Activated CD8-positive, alpha-beta memory T cell treated with anti-CD3 and anti-CD28 coated beads, Interleukin-2, amount 50 U/mL, for 24 hours (primary cell): ENCODE measurements around the gene C17orf107.

Source experiments
- DNase-seq: peaks from one replicate; pipeline ENCODE4 v3.0.0-alpha.2; 2020; ENCODE audit errors: extremely low read depth

C17orf107 gene

DNA sequence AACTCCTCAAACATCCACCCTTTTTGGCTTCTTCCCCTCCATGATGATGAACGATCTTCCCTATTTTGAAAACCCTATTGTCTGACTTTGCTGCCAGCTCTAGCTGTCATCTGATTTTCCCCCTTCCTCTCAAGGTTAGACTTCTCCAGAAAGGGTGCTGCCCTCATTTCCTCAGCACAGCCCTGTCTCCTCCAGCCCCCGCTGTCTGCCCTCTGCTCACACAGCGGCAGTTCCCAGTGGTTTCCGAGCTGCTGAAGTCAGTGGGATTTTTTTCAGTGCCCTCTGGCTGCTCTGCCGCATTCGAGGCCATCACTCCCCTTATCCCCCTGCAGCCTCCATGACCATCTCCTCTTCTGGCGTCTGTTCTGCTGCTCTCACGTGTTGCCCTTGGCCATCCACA is 26.6 kb upstream of the C17orf107 start:
- DNase-seq, result no peak

DNA sequence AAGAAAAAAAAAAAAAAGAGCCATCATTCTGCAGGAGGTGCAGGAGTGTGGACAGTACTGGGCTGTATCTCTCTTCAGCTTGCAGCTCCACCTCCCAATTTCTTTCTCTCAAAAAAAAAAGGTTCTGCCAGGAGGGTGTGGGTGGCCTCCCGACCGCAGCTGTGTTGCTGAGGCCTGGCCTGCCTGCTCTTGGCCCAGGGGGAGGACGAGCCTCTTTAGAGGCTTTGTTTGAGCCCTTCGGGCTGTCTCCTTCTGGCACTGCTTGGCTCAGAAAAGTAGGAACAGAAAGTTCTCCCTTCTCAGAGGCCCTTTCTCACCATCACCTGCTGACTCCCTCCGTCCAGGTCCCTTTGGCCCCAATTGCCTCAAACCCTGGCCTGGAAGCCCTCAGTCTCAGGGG is 22.2 kb upstream of the C17orf107 start:
- no peak for DNase-seq

DNA sequence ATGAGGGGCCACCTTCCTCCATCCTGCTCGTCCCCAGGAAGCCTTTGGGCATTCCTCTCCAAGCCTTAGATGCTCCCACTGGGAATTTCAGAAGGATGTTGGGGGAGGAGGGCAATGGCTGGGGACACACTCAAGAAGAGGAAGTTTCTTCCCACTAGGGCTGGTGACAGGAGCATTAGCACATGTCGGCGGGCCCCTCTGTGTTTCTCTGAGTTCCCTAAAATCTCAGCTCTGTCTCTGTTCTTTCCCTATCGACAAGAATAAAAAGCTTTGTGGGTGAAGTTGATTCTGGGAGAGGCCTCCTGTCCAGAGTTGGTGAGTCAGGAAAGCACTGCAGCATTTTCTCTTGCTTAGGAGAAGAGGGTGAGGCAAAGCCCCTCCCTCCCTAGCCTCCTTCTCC is 19.7 kb upstream of the C17orf107 start:
- DNase-seq, result no peak

DNA sequence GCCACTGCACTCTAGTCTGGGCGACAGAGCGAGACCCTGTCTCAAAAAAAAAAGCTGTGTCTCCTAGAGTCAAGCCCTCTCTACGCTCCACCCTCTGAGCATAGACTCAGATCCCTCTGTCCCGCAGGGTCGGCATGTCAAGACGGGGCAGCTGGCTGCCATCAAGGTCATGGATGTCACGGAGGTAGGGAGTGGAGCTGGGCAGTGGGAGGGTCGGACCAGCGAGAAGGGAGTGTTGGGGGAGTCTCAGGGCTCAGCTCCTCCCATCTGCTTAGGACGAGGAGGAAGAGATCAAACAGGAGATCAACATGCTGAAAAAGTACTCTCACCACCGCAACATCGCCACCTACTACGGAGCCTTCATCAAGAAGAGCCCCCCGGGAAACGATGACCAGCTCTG is 18.5 kb upstream of the C17orf107 start:
- no peak for DNase-seq

DNA sequence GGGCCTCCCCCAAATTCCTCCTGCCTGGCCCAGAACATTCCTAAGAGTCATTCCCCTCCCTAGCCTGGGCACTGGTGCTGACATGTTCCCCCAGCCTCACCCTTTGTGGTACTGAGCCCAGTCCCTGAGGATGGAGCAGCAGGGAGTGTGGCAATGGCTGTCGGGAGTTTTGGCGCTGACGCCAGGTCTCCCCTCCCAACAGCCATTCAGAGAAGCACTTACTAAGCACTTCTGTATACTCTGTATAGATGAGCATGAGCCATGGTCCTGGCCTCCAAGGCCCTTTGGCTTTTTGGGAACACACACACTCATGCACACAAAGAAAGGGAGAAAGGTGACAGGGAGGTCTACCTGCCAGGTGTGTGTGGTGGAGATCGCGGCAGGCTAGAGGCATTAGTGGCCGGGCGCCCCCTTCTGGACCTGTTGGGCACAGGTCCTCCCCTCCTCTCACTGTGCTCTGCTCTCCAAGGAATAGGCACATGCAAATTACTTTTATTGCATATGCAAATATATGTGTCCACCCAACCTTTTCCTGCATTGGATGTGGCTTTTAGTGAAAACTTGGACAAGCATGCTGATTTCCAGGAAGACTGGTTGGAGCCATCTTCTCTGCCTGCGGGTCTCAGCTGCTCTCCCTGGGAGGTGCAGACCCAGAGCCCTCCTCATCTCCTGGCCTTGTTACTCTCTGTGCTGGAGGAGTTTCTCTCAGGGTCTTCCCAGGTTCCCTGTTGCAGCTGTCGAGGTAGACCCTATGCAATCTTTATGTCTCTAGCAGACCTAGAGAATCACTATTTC is 17.4 kb upstream of the C17orf107 start:
- no peak for DNase-seq

DNA sequence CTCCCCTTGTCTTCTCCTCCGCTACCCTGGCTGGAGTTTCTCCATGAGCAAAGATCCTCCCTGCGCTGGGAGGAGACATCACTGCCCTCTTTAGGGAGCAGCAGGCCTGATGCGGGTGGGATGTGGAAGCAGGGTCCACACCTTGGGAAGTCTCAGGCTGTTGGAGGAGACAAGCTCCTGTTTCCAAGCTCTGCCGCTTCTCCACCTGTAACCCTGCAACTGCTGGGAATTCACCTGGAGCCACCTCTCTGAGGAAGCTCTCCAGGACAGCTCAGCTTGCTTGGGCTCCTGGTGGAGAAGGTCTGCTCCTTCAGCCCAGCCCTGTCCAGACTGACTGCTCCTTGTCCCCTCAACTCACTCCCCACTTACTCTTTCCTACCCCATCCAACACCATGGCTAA is 14.8 kb upstream of the C17orf107 start:
- DNase-seq, result no peak

DNA sequence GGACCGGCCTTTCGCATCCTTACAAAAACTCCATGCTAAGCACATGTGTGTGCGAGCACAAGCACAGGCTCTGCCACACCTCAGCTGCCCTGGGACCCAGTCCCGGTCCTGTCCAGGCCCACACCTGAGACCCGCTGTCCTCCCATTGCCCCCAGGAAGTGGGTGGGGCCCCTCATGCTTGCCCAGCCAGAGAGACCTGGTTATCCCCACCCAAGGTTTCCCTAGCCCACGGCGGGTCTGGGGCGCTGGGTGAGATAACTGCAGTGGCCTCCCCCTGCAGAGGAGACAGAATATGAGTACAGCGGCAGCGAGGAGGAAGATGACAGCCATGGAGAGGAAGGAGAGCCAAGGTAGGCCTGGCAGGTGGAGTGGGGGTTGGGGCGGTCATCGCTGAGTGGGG is 12.5 kb upstream of the C17orf107 start:
- no peak for DNase-seq

DNA sequence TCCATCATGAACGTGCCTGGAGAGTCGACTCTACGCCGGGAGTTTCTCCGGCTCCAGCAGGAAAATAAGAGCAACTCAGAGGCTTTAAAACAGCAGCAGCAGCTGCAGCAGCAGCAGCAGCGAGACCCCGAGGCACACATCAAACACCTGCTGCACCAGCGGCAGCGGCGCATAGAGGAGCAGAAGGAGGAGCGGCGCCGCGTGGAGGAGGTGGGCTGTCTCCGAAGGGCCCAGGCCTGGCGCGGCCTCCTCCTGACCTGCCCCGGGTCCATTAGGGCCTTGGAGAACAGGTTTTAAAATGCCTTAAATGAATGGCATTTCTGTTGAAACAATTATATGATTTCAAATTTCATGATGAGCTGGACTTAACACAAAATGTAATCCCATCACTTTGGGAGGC is 11.8 kb upstream of the C17orf107 start:
- DNase-seq, result no peak

DNA sequence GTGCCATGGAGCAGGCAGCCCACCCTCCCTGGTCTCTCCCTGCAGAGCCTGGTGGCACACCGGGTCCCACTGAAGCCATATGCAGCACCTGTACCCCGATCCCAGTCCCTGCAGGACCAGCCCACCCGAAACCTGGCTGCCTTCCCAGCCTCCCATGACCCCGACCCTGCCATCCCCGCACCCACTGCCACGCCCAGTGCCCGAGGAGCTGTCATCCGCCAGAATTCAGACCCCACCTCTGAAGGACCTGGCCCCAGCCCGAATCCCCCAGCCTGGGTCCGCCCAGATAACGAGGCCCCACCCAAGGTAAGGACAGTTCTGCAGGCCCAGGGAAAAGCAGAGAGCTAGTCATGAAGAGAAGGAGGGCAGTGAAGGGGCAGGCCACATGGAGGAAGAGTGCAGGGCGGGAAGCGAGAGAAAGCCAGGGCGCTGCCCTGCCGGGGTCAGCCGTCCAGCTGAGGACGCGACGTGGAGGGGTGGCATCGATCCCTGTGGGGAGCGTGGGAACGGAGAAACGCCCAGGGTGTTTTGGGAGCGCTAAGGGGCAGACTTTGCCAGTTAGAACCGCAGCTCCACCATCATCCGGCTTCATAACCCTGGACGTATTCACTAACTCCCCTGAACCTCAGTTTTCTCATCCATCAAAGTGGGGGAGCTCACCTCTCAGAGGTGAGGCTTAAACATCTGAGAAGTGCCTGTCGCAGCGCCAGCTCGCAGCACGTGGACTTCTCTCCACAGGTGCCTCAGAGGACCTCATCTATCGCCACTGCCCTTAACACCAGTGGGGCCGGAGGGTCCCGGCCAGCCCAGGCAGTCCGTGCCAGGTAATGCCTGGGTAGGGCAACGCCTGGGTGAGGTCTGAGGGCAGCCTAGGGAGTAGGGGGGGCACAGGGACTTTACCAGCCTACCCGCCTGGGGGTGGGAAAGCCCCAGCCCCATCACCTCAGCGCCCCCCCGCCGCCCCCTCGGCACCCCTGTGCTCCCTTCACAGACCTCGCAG is 7.6 kb upstream of the C17orf107 start:
- no peak for DNase-seq

DNA sequence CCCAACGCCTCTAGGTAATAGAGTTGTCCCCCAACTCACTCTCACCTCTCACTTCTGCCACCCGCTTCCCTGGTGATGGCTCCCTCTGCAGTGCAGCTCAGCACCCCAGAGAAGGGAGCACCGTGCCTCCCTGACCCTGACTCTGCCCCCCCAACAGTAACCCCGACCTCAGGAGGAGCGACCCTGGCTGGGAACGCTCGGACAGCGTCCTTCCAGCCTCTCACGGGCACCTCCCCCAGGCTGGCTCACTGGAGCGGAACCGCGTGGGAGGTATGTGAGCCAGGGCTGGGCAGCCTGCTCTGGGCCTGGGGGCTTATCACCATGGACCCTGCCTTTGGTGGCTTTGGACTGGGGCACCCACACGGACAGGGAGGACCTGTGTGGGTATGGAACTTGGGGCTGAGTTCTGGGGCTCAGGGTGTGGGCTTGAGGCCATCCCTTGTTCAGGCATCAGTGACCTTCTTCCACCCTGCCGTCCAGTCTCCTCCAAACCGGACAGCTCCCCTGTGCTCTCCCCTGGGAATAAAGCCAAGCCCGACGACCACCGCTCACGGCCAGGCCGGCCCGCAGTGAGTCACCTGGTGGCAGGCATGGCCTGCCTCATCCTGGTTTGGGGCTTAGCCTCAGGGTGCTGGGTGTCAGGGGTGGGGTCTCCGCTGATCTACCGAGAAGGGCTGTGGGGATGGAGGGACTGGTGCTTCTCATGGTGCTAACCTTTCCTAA is 6.7 kb upstream of the C17orf107 start:
- no peak for DNase-seq

DNA sequence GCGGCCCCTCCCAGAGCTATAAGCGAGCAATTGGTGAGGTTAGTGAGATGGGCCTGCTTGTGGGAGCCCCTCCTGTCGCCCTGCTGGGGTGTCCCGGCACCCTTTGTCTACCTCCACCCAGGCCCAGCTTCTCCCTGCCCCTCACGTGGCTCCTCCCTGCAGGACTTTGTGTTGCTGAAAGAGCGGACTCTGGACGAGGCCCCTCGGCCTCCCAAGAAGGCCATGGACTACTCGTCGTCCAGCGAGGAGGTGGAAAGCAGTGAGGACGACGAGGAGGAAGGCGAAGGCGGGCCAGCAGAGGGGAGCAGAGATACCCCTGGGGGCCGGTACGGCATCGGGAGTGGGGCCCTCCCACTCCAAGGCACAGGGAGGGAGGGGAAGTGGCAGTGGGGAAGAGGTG is 6.1 kb upstream of the C17orf107 start:
- no peak for DNase-seq

DNA sequence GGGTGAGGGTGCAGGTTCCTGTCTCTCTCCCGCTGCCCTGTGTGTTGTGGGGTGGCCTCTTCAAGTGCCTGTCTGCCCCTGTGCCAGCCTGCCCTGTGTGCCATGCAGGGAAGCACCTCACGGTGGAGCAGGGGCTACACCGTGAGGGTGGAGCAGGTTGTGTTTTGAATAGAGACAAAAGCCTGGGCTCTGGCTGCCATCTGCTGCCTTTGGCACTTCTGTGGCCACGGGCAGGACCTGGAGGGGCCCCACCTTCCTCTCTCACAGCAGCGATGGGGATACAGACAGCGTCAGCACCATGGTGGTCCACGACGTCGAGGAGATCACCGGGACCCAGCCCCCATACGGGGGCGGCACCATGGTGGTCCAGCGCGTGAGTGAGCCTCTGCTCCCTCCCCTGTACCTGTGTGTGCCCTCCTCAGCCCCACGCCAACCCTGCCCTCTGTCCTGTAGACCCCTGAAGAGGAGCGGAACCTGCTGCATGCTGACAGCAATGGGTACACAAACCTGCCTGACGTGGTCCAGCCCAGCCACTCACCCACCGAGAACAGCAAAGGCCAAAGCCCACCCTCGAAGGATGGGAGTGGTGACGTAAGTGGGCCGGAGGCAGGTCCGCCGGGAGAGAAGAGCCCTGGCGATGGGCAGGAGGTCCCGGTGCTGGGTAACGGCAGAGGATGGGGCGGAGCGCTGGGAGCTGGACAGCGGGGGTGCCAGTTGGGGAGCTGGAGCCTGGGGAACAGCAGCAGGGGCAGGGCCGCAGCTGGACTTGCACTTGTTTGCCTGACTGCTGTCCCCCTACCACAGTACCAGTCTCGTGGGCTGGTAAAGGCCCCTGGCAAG is 5.4 kb upstream of the C17orf107 start:
- no peak for DNase-seq

DNA sequence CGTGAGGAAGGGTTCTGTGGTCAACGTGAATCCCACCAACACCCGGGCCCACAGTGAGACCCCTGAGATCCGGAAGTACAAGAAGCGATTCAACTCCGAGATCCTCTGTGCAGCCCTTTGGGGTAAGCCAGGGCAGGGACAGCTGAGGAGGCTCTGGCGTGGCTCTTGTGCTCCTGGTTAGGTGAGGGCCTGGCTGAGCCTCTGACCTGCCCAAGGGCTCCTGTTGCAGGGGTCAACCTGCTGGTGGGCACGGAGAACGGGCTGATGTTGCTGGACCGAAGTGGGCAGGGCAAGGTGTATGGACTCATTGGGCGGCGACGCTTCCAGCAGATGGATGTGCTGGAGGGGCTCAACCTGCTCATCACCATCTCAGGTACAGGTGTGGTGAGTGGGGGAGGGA is 4.2 kb upstream of the C17orf107 start:
- DNase-seq, result no peak

DNA sequence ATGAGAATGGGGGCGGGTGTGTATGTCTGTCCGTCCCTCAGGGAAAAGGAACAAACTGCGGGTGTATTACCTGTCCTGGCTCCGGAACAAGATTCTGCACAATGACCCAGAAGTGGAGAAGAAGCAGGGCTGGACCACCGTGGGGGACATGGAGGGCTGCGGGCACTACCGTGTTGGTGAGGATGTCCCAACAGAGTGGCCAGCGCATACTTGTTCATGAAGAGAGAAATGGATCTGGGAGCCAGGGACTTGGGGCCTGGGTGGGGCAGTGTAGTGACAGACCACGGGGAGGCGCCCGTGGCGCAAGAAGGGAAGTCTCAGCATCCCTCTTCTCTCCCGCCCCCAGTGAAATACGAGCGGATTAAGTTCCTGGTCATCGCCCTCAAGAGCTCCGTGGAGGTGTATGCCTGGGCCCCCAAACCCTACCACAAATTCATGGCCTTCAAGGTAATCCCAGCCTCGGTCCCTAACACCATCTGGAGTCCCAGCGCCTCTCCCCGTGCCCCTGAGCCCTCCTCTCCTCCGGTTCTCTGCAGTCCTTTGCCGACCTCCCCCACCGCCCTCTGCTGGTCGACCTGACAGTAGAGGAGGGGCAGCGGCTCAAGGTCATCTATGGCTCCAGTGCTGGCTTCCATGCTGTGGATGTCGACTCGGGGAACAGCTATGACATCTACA is 3.5 kb upstream of the C17orf107 start:
- DNase-seq, result no peak

DNA sequence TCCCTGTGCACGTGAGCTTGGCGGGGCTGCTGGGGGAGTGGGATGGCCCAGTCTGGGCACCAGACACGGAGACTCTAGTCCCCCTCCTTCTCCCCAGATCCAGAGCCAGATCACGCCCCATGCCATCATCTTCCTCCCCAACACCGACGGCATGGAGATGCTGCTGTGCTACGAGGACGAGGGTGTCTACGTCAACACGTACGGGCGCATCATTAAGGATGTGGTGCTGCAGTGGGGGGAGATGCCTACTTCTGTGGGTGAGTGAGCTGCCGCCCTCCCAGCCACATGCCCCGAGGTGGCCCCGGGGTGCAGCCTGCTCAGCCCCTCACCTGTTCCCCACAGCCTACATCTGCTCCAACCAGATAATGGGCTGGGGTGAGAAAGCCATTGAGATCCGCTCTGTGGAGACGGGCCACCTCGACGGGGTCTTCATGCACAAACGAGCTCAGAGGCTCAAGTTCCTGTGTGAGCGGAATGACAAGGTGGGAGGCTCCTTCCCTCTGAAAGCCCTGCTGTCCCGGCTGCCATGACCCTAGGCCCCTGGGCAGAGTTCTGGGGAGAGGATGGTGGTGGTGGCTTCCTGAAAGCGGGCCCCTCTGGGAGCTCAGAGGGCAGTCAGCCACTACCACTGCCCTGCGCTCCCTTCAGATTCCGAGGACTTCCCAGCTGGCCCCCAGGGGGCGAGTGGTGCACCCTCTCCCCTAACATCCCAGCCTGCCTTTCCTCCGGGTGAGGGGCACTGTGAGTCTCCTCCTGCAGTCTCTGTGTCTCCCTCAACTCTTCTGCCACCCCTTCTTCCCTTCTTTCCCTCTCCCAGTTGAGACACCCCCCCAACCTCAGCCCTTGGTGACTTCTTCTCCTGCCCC is 2.8 kb upstream of the C17orf107 start:
- DNase-seq, result no peak

DNA sequence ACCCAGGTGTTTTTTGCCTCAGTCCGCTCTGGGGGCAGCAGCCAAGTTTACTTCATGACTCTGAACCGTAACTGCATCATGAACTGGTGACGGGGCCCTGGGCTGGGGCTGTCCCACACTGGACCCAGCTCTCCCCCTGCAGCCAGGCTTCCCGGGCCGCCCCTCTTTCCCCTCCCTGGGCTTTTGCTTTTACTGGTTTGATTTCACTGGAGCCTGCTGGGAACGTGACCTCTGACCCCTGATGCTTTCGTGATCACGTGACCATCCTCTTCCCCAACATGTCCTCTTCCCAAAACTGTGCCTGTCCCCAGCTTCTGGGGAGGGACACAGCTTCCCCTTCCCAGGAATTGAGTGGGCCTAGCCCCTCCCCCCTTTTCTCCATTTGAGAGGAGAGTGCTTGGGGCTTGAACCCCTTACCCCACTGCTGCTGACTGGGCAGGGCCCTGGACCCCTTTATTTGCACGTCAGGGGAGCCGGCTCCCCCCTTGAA is 2.1 kb upstream of the C17orf107 start:
- no peak for DNase-seq

DNA sequence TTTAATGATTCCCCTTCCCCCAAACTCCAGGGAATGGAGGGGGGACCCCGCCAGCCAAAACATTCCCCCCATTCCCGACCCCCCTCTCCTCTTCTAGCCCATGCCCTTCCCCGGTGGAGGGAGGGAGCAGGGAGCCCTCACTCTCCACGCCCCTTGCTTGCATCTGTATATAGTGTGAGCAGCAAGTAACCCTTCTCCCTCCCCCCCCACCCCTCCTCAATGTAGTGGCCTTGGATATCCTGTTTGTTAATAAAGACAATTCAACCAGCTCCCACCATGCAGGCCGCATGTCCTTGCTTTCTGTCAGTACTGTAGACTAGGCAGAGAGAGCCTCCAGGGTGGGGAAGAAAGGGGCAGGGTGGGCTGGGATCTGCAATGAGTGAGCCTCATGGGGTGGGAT is 1.6 kb upstream of the C17orf107 start:
- DNase-seq, result no peak

DNA sequence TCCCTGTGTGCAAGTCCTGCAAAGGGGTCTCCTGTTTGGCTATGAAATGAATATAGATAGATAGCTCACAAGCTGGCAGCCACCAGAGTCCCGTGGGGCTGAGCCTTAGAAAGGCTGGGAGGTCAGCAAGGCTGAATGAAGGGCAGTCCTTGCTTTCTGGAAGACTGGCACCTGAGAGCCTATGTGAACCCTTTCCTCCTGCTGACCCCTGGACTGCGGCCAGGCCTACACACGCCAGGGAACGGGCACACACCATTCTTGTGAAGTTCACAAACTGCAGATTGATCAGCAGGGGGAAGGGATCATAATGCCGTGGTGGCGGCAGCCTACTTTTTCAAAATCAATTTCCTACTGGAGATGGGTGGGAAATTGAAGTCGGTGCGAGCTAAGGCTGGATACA is 985 bp upstream of the C17orf107 start:
- no peak for DNase-seq

DNA sequence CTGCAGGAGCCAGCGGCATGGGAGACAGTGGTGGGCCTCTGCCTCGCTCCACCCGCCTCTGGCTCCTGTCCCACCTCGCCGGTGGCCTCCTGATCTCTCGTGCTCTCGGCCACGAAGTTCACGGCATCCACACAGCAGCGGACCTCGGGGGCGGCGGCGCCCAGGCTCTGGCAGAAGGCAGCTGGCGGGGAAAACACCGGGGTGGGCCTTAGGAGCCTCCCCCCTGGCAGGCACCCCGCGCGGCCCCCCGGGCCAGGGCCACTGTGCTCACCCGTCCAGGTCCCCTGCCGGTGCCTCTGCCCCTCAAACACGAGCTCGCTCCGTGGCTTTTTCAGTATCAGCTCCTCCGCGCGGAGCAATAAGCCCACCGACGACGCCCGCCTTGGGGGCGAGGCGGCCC is 409 bp upstream of the C17orf107 start:
- DNase-seq, result no peak
